ENCODE measurements around the gene CHRNB1. TPM values are rescaled to one million over a fixed set of nuclear protein-coding genes. Genes with fewer than 3 reads are reported as not detected.

The CHRNB1 gene
- total RNA-seq, 1 donor from 2014 or later = 11.8 TPM

DNA sequence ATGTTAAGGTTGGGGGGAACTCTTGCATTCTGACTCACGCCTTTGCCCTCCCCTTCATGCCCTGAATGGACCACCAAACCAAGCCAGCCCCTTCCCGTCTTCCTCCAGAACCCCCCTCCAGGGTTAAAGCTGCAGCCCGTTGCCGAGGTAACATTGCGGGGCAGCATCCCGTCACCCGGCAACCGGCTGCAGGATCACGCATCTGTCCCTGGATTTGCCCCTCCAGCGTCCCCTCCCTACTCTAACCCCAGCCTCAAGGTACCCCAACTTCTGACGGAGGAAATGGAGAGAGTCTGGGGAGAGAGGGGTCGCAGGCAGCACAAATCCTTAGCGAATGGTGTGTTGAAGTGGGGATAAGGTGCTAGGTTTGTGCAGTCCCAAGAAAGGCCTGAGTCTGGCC is 37.8 kb upstream of the CHRNB1 start:
- H3K36me3 Mint-ChIP-seq (ENCODE audit: low read depth, unreplicated experiment) = peaks cover 17% of the 10 kb centered on the region
- TF ChIP-seq, protein P1, sequence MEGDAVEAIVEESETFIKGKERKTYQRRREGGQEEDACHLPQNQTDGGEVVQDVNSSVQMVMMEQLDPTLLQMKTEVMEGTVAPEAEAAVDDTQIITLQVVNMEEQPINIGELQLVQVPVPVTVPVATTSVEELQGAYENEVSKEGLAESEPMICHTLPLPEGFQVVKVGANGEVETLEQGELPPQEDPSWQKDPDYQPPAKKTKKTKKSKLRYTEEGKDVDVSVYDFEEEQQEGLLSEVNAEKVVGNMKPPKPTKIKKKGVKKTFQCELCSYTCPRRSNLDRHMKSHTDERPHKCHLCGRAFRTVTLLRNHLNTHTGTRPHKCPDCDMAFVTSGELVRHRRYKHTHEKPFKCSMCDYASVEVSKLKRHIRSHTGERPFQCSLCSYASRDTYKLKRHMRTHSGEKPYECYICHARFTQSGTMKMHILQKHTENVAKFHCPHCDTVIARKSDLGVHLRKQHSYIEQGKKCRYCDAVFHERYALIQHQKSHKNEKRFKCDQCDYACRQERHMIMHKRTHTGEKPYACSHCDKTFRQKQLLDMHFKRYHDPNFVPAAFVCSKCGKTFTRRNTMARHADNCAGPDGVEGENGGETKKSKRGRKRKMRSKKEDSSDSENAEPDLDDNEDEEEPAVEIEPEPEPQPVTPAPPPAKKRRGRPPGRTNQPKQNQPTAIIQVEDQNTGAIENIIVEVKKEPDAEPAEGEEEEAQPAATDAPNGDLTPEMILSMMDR (IDR thresholded peaks at IDR 0.05; ENCODE audit: unreplicated experiment) = no peak
- H3K4me3 Mint-ChIP-seq (ENCODE audit: unreplicated experiment) = no peak overlapping the region
- peaks cover 13% of the 10 kb centered on the region for H3K27me3 Mint-ChIP-seq (ENCODE audit: unreplicated experiment)
- H3K27ac Mint-ChIP-seq (ENCODE audit: unreplicated experiment) = no peak overlapping the region
- no peak for DNase-seq (ENCODE audit: low spot score)
- H3K9me3 Mint-ChIP-seq (ENCODE audit: unreplicated experiment) = no peaks in the 10 kb centered on the region
- H3K4me1 Mint-ChIP-seq (ENCODE audit: unreplicated experiment) = peaks cover 24% of the 10 kb centered on the region

DNA sequence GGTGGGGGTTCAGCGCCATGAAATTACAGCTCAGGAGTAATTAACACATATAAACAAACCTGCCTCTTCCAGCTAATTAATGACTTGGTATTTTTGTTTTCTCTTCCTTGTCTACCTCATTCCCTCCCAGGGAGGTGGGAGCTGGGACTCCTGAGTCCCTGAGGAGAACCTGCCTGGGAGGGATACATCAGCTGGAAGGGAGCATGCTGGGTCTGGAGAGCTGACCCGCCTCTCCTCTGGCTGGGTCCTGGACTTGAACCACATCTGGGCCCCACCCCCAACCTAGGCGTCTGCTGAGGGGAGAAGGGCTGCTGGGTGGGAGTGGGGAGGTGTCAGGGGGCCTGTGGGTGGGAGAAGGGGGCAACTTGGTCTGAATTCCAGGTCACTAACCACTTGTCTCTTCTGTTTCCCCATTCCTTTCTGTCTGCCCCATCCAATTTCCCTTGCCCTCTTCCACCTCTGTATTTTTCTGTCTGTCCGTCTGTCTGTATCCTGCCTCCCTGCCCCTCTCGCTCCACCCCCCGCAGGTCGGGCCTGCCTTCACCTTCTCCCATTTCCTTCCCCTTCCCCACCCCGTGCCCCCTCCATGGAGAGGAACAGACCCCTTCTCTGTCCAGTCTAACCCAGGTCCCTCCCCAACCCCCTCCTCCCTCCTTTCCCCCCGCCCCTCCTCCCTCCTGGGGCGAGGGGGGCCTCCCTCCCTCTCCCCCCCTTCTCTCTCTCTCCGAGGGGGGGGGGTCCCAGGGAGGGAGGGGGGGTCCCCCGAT is 37.2 kb upstream of the CHRNB1 start, which contains the start of gene NLGN2:
TSS of gene NLGN2 (plus strand) at position 361 of the 767 bp plus-strand sequence. CDS start 411 bp downstream, outside the sequence.
- Mint-ChIP-seq H3K27me3 (ENCODE audit: unreplicated experiment) (peaks cover 13% of the 10 kb centered on the region), H3K4me1 (ENCODE audit: unreplicated experiment) (peaks cover 29% of the 10 kb centered on the region), H3K27ac (ENCODE audit: unreplicated experiment) (no peak within 1 kb of the TSS), H3K36me3 (ENCODE audit: low read depth, unreplicated experiment) (peaks cover 17% of the 10 kb centered on the region), H3K9me3 (ENCODE audit: unreplicated experiment) (no peaks in the 10 kb centered on the region), H3K4me3 (ENCODE audit: unreplicated experiment) (no peak within 1 kb of the TSS)
- TF ChIP-seq, protein P1 (IDR thresholded peaks at IDR 0.05; ENCODE audit: unreplicated experiment) = no peak
- no peak for DNase-seq (ENCODE audit: low spot score)

DNA sequence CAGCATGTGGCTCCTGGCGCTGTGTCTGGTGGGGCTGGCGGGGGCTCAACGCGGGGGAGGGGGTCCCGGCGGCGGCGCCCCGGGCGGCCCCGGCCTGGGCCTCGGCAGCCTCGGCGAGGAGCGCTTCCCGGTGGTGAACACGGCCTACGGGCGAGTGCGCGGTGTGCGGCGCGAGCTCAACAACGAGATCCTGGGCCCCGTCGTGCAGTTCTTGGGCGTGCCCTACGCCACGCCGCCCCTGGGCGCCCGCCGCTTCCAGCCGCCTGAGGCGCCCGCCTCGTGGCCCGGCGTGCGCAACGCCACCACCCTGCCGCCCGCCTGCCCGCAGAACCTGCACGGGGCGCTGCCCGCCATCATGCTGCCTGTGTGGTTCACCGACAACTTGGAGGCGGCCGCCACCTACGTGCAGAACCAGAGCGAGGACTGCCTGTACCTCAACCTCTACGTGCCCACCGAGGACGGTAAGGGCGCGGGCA is 36.6 kb upstream of the CHRNB1 start:
- Mint-ChIP-seq H3K27ac (ENCODE audit: unreplicated experiment) (no peak overlapping the region), H3K27me3 (ENCODE audit: unreplicated experiment) (peaks cover 13% of the 10 kb centered on the region), H3K4me1 (ENCODE audit: unreplicated experiment) (peaks cover 28% of the 10 kb centered on the region), H3K36me3 (ENCODE audit: low read depth, unreplicated experiment) (peaks cover 17% of the 10 kb centered on the region), H3K4me3 (ENCODE audit: unreplicated experiment) (no peak overlapping the region), H3K9me3 (ENCODE audit: unreplicated experiment) (no peaks in the 10 kb centered on the region)
- no peak for DNase-seq (ENCODE audit: low spot score)
- TF ChIP-seq, protein P1 (IDR thresholded peaks at IDR 0.05; ENCODE audit: unreplicated experiment) = no peak

DNA sequence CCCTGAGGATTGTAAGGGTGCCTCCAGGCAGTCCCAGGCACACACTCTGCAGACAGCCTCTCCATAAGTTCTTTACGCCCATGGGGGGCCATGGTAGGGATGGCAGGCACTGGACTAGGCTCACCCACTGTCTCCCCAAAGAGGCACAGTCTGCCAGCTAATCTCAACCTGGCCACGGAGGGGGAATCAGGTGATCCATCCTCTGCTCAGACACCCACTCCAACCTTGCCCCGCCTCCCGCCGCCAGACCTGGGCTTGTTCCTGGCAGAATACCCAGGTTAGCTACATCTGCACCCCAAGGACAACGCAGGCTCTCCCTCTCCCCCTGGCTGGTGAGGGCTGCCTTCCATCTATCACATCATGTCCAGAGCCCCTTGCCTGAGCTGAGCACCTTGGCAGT is 36.0 kb upstream of the CHRNB1 start:
- Mint-ChIP-seq H3K4me3 (ENCODE audit: unreplicated experiment) (peak overlapping the region; percentile 29), H3K4me1 (ENCODE audit: unreplicated experiment) (peaks cover 28% of the 10 kb centered on the region), H3K36me3 (ENCODE audit: low read depth, unreplicated experiment) (peaks cover 17% of the 10 kb centered on the region), H3K27ac (ENCODE audit: unreplicated experiment) (peak overlapping the region; percentile 63), H3K9me3 (ENCODE audit: unreplicated experiment) (no peaks in the 10 kb centered on the region), H3K27me3 (ENCODE audit: unreplicated experiment) (peaks cover 13% of the 10 kb centered on the region)
- TF ChIP-seq, protein P1 (IDR thresholded peaks at IDR 0.05; ENCODE audit: unreplicated experiment) = no peak
- no peak for DNase-seq (ENCODE audit: low spot score)

DNA sequence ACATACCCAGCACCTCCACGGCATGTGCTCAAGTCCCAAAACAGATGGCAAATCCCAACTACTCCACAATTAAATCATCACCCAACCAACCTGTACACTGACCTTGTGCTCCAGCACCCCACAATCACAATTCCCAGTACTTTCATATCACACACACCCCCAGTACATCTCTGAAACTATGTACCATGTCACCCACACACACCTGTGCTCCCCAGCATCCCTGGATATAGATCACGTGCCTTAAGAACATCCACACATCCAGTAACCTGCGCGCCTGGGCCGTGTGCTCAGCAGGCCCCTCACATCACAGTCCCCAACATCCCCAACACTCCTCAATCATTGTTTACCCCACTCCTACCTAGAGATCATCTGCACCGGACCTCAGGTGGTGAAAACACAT is 35.1 kb upstream of the CHRNB1 start:
- TF ChIP-seq, protein P1 (IDR thresholded peaks at IDR 0.05; ENCODE audit: unreplicated experiment) = no peak
- no peak for DNase-seq (ENCODE audit: low spot score)
- H3K27ac Mint-ChIP-seq (ENCODE audit: unreplicated experiment) = peak overlapping the region; percentile 63
- peaks cover 13% of the 10 kb centered on the region for H3K27me3 Mint-ChIP-seq (ENCODE audit: unreplicated experiment)
- peak overlapping the region; percentile 44 for H3K4me3 Mint-ChIP-seq (ENCODE audit: unreplicated experiment)
- no peaks in the 10 kb centered on the region for H3K9me3 Mint-ChIP-seq (ENCODE audit: unreplicated experiment)
- H3K36me3 Mint-ChIP-seq (ENCODE audit: low read depth, unreplicated experiment) = peaks cover 17% of the 10 kb centered on the region
- peaks cover 28% of the 10 kb centered on the region for H3K4me1 Mint-ChIP-seq (ENCODE audit: unreplicated experiment)

Data from endothelial cell (in vitro differentiated cells).